ENCODE data around the gene GTF2IRD1. TPM values are rescaled to one million over a fixed set of nuclear protein-coding genes. Genes with fewer than 3 reads are reported as not detected.

The GTF2IRD1 gene
- total and polyA plus RNA-seq, 2 of the 4 experiments (the other 2 are of a cell fraction): 4.1 to 21.9 TPM

- TF ChIP-seq MAFK (IDR thresholded peaks at IDR 0.05; ENCODE audit: low read depth, low read length): no peak
- no peak for TF ChIP-seq SMC3 (IDR thresholded peaks at IDR 0.05; ENCODE audit: low read depth, low read length)
- no peak for TF ChIP-seq MXI1 (IDR thresholded peaks at IDR 0.05; ENCODE audit: borderline replicate concordance, low read depth, low read length)
- no peak for TF ChIP-seq BHLHE40 (IDR thresholded peaks at IDR 0.05; ENCODE audit: low read depth, low read length)
- no peak for TF ChIP-seq CHD1 (IDR thresholded peaks at IDR 0.05; ENCODE audit: low read depth, low read length)
- TF ChIP-seq RAD21 (IDR thresholded peaks at IDR 0.05; ENCODE audit: low read length): no peak
- TF ChIP-seq CEBPB (IDR thresholded peaks at IDR 0.05; ENCODE audit: low read depth, low read length): no peak
- no peak for TF ChIP-seq RCOR1 (IDR thresholded peaks at IDR 0.05; ENCODE audit: insufficient replicate concordance, low read length)
- peaks cover 9% of the 10 kb centered on the region for H3K9me3 ChIP-seq (ENCODE audit: control insufficient read depth, insufficient read depth, low read length)
- intact Hi-C loops (cut with micrococcal nuclease) (no loop called here), in situ Hi-C loops (cut with MboI; ENCODE audit: low sequenced_read_pairs) (no loop called here), dilution Hi-C loops (cut with HindIII; ENCODE audit: low sequenced_read_pairs, unreplicated experiment) (no loop called here)
- H3K4ac ChIP-seq (ENCODE audit: low read depth, low read length): no peak overlapping the region
- no peak overlapping the region for H2AFZ ChIP-seq (replicated peaks; ENCODE audit: low read length, poor library complexity)
- no peak overlapping the region for H2BK15ac ChIP-seq (ENCODE audit: low read depth, low read length)
- peaks cover 64% of the 10 kb centered on the region for H3K36me3 ChIP-seq (ENCODE audit: control insufficient read depth, insufficient read depth, low read length)
- H3K18ac ChIP-seq (ENCODE audit: low read depth, low read length): no peak overlapping the region
- H4K5ac ChIP-seq (ENCODE audit: low read depth, low read length): no peak overlapping the region
- no peak overlapping the region for H2AK5ac ChIP-seq (ENCODE audit: low read depth, low read length)
- no peak overlapping the region for H4K91ac ChIP-seq (ENCODE audit: insufficient read depth, low read depth, low read length)
- H3K27ac ChIP-seq (ENCODE audit: insufficient read depth, low read length): no peak overlapping the region
- no peak for ATAC-seq (ENCODE audit: low read depth)
- no peak overlapping the region for H3K4me3 ChIP-seq (ENCODE audit: insufficient read depth, low read depth, low read length)
- H4K8ac ChIP-seq (ENCODE audit: low read depth in 2 of 2, low read length in 2 of 2): no peak overlapping the region
- CTCF ChIA-PET: no interaction called here
- H3K23ac ChIP-seq (ENCODE audit: low read depth, low read length): no peak overlapping the region
- BruUV-seq (replicated peaks): no TSS peak
- H3K56ac ChIP-seq (ENCODE audit: extremely low read depth, insufficient read depth, low read length): no peak overlapping the region
- H4K20me1 ChIP-seq (ENCODE audit: insufficient read depth, low read length): no peaks in the 10 kb centered on the region
- peaks cover 3% of the 10 kb centered on the region; the same call in 1 of the 2 replicates for H3K9me1 ChIP-seq (ENCODE audit: insufficient read depth, low read length)
- no CpG with 5 or more reads among the region's 1 CpG for WGBS, 2 experiments (ENCODE audit: extremely low coverage in 2 of 2, insufficient read length in 1 of 2)
- H3K4me2 ChIP-seq (ENCODE audit: low read depth, low read length): no peak overlapping the region
- no peak for DNase-seq
- no peaks in the 10 kb centered on the region for H3K4me1 ChIP-seq (ENCODE audit: control insufficient read depth, insufficient read depth, low read length)
- no peak overlapping the region for H2BK5ac ChIP-seq (ENCODE audit: low read depth, low read length, poor library complexity, severe bottlenecking)
- POLR2A ChIA-PET (ENCODE audit: unreplicated experiment): no interaction called here
- H3K14ac ChIP-seq (replicated peaks; ENCODE audit: low read depth, low read length): no peak overlapping the region
- H2BK120ac ChIP-seq (ENCODE audit: low read depth, low read length): no peak overlapping the region
- H2AK9ac ChIP-seq (replicated peaks; ENCODE audit: low read depth, low read length, poor library complexity): no peak overlapping the region
- H3K79me1 ChIP-seq (ENCODE audit: low read depth in 1 of 2, low read length in 2 of 2): 0 out of 4 replicates have a peak, but pooled peaks cover 0 to 3% of the 10 kb centered on the region in 2 experiments
- no peak overlapping the region for H3K9ac ChIP-seq (ENCODE audit: low read depth, low read length)
- H3K27me3 ChIP-seq (ENCODE audit: control insufficient read depth, insufficient read depth, low read length): no peaks in the 10 kb centered on the region
- H2BK20ac ChIP-seq (ENCODE audit: low read depth, low read length): no peak overlapping the region
Observed at GRCh38 chr7:74522281-74522905, 68.7 kb downstream of the GTF2IRD1 start.

All from IMR-90 (cell line).